K562 (cell line): ENCODE data around the gene RERE. TPM values are rescaled to one million over a fixed set of nuclear protein-coding genes. Genes with fewer than 3 reads are reported as not detected.

Experiments used
- ATF1 ChIP-seq, 2 experiments: fragments of 450-650 bp in 1 of 2; IDR thresholded peaks; 2 replicates each; pipeline ENCODE4 v1.6.1; 2016; ENCODE audit warnings: missing compliant biosample characterization in 1 of 2, missing genetic modification characterization in 1 of 2
- CBFB ChIP-seq: sonication (generic); formaldehyde crosslinking; IDR thresholded peaks from 2 replicates; pipeline ENCODE4 v1.4.0; 2020; ENCODE audit warnings: mild to moderate bottlenecking, missing genetic modification reagents
- CC2D1A ChIP-seq: fragments of 450-650 bp; IDR thresholded peaks from 2 replicates; pipeline ENCODE4 v1.6.1; 2017; ENCODE audit warnings: mild to moderate bottlenecking
- CCNT2 ChIP-seq: IDR thresholded peaks from 2 replicates; pipeline ENCODE4 v1.6.1; 2011; ENCODE audit warnings: borderline replicate concordance, low read depth, mild to moderate bottlenecking, moderate library complexity, mixed read lengths, low read length; ENCODE audit not compliant: insufficient read length; ENCODE audit errors: extremely low read depth
- DPF2 ChIP-seq: fragments of 450-650 bp; IDR thresholded peaks from 2 replicates; pipeline ENCODE4 v1.6.1; 2016
- E2F1 ChIP-seq: sonication (generic); formaldehyde crosslinking; IDR thresholded peaks from 2 replicates; pipeline ENCODE4 v1.8.1; 2023; ENCODE audit warnings: mild to moderate bottlenecking, missing genetic modification reagents, moderate library complexity
- GATAD2B ChIP-seq: fragments of 450-650 bp; IDR thresholded peaks from 2 replicates; pipeline ENCODE4 v1.6.1; 2017; ENCODE audit warnings: mild to moderate bottlenecking, borderline replicate concordance
- ID3 ChIP-seq, 2 experiments: fragments of 250-450 bp in 1 of 2; fragments of 450-650 bp in 1 of 2; sonication (Bioruptor Pico) in 1 of 2; IDR thresholded peaks; 2 replicates each; pipeline versions ENCODE4 v1.6.1 to v1.8.0; 2016 to 2021; ENCODE audit warnings: mild to moderate bottlenecking in 2 of 2, moderate library complexity in 2 of 2, missing compliant biosample characterization in 1 of 2, missing genetic modification characterization in 1 of 2
- JUND ChIP-seq, 2 experiments: IDR thresholded peaks; 2 replicates in 1 of 2; 3 replicates in 1 of 2; pipeline ENCODE4 v1.6.1; 2011; ENCODE audit warnings: borderline replicate concordance in 2 of 2, low read depth in 2 of 2, low read length in 2 of 2, improper control_type of control experiment in 1 of 2, missing biosample characterization in 1 of 2, missing genetic modification characterization in 1 of 2, missing genetic modification reagents in 1 of 2
- MECOM ChIP-seq: fragments of 250-450 bp; sonication (Bioruptor Pico); IDR thresholded peaks from 2 replicates; pipeline ENCODE4 v1.8.0; 2022; ENCODE audit warnings: inconsistent platforms
- MEF2D ChIP-seq: conservative IDR thresholded peaks from 2 replicates; pipeline ENCODE4 v1.6.1; 2016; ENCODE audit warnings: low read depth, missing genetic modification characterization, missing compliant biosample characterization
- MTA1 ChIP-seq: fragments of 450-650 bp; IDR thresholded peaks from 2 replicates; pipeline ENCODE4 v1.6.1; 2017; ENCODE audit warnings: borderline replicate concordance
- PKNOX1 ChIP-seq: fragments of 450-650 bp; IDR thresholded peaks from 2 replicates; pipeline ENCODE4 v1.6.1; 2016
- RBM15 ChIP-seq: fragments of 200-400 bp; formaldehyde crosslinking; IDR thresholded peaks from 2 replicates; pipeline ENCODE4 v1.6.1; 2018; ENCODE audit warnings: mild to moderate bottlenecking, low read length, moderate library complexity; ENCODE audit not compliant: insufficient read depth
- RHOXF2B ChIP-seq: fragments of 250-450 bp; sonication (Bioruptor Pico); conservative IDR thresholded peaks from 2 replicates; pipeline ENCODE4 v1.5.1; 2021
- RNF2 ChIP-seq: sonication (generic); IDR thresholded peaks from 2 replicates; pipeline ENCODE4 v1.6.1; 2016
- TEAD2 ChIP-seq: fragments of 450-650 bp; IDR thresholded peaks from 2 replicates; pipeline ENCODE4 v1.6.1; 2016; ENCODE audit warnings: missing genetic modification characterization, control low read depth, missing compliant biosample characterization
- TOE1 ChIP-seq, 2 experiments: fragments of 450-650 bp in 1 of 2; sonication (generic) in 1 of 2; formaldehyde crosslinking in 1 of 2; IDR thresholded peaks; 2 replicates each; pipeline versions ENCODE4 v1.7.1 to v1.8.0; 2016 to 2022; ENCODE audit warnings: borderline replicate concordance in 2 of 2, mild to moderate bottlenecking in 2 of 2, antibody characterized with exemption in 1 of 2, inconsistent platforms in 1 of 2, low read depth in 1 of 2, missing genetic modification reagents in 1 of 2, moderate library complexity in 1 of 2
- TRIM24 ChIP-seq, 2 experiments: fragments of 450-650 bp; IDR thresholded peaks; 2 replicates each; pipeline ENCODE4 v1.6.1; 2016
- YY1 ChIP-seq, 3 experiments: IDR thresholded peaks; 2 replicates each; pipeline ENCODE4 v1.6.1; 2011; ENCODE audit warnings: low read length in 2 of 3, mild to moderate bottlenecking in 2 of 3, moderate library complexity in 2 of 3, borderline replicate concordance in 1 of 3, control low read depth in 1 of 3, low read depth in 1 of 3; ENCODE audit not compliant: insufficient read depth in 3 of 3, insufficient replicate concordance in 2 of 3, control insufficient read depth in 1 of 3, insufficient read length in 1 of 3; ENCODE audit errors: extremely low read depth in 1 of 3
- ZFP30 ChIP-seq: fragments of 250-450 bp; sonication (Bioruptor Pico); IDR thresholded peaks from 2 replicates; pipeline ENCODE4 v1.8.0; 2022; ENCODE audit warnings: moderate library complexity, mild to moderate bottlenecking, inconsistent platforms, borderline replicate concordance
- ZKSCAN8 ChIP-seq: fragments of 200-800 bp; sonication (Bioruptor generic); IDR thresholded peaks from 2 replicates; pipeline ENCODE4 v1.6.1; 2016; ENCODE audit warnings: missing genetic modification characterization, missing compliant biosample characterization
- ZNF445 ChIP-seq: fragments of 250-450 bp; sonication (Bioruptor Pico); IDR thresholded peaks from 2 replicates; pipeline ENCODE4 v1.4.0; 2020; ENCODE audit warnings: low read depth, mild to moderate bottlenecking, moderate library complexity
- polyA plus RNA-seq, 8 experiments: library from polyadenylated mRNA; depleted of rRNA in 4 of 8; stranded (reverse) in 5 of 8; unstranded in 3 of 8; fragments of >200 nt; fragmentation: Nextera tagmentation in 2 of 8; fragmentation: Illumina TruSeq in 1 of 8; extraction: Ambion mirVana in 2 of 8; extraction: Trizol in 1 of 8; gene quantifications; 2 replicates each; pipeline versions ENCODE4 v1.2.1 to v1.2.3, GENCODE V29; 2011 to 2014; ENCODE audit warnings: inconsistent platforms in 1 of 8, missing spikeins in 1 of 8
- total RNA-seq, 7 experiments: library from RNA; depleted of rRNA in 6 of 7; stranded (reverse); fragments of >200 nt in 6 of 7; fragmentation: Illumina TruSeq in 2 of 7; extraction: Trizol in 2 of 7; gene quantifications; 2 replicates each; pipeline versions ENCODE4 v1.2.1 to v1.2.3, GENCODE V29; 2011 to 2021; ENCODE audit warnings: low replicate concordance in 1 of 7

Gene RERE
- total and polyA plus RNA-seq, 9 of the 15 experiments (the other 6 are each of a cell fraction or from before 2014, with no cell fraction given): 3.0 to 51.5 (median 13.4) TPM

DNA sequence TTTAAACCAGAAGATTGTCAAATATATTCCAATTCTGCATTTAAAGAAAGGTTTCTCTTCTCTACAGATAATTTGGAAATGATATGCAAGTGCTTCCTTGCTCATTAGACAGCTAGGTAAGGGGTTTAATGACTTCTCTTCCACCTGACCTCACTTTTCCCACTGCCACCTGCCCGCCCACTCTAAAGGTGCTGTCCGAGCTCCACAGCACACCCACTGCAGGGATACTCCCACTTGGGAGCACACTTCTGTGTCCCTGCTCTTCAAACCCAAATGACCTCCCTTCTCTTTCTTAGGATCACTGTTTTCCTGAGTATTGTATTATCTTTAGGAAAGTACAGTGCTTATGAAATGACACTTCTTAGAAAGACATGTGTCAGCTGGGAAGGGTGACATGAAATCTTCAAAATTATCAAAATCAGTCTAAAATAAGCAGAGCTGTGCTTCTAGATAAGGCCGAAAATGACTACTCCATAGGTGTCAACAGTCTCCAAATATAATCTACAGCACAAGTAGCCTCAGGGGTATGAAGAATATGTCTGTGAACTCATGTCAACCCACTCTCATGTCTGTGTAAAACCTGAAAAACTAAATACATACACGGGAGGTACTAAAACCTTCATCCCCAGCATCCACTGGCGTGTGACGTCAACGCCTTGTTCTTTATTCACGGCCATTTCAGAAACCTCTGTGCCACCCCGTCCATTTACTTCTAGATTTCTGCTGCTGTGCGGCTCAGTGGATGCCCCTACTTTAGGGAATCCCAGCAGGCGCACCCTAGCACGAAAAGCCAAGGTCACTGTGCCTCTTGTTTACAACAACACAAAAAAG, 428.5 kb downstream of the RERE start (continued):
- TF ChIP-seq CC2D1A: peak; percentile 36; the same call in 1 of the 2 replicates
- TF ChIP-seq CBFB (CRISPR knock-in tag): no peak
- peak; percentile 92 for TF ChIP-seq DPF2
- peak; percentile 36; the same call in 1 of the 2 replicates for TF ChIP-seq MTA1
- no peak for TF ChIP-seq ZNF445
- peak; percentile 82; the same call in 1 of the 2 replicates for TF ChIP-seq JUND (IDR thresholded peaks at IDR 0.05; ENCODE audit: borderline replicate concordance, low read depth, low read length)
- TF ChIP-seq JUND (tag; IDR thresholded peaks at IDR 0.05; ENCODE audit: borderline replicate concordance, low read depth, low read length): peak; percentile 81; the same call in 1 of the 3 replicates
- no peak for TF ChIP-seq ZFP30
- TF ChIP-seq YY1 (IDR thresholded peaks at IDR 0.05; ENCODE audit: borderline replicate concordance in 1 of 3, control insufficient read depth in 1 of 3, extremely low read depth in 1 of 3, insufficient read depth in 3 of 3, insufficient read length in 1 of 3, insufficient replicate concordance in 2 of 3, low read depth in 1 of 3, low read length in 2 of 3): peak in 1 of 3 experiments; percentile 25
- TF ChIP-seq ZKSCAN8 (CRISPR knock-in tag): no peak
- TF ChIP-seq PKNOX1: peak; percentile 91
- no peak for TF ChIP-seq E2F1 (CRISPR knock-in tag)
- TF ChIP-seq ID3 (CRISPR knock-in tag; IDR thresholded peaks at IDR 0.05): no peak
- TF ChIP-seq ID3 (tag; IDR thresholded peaks at IDR 0.05): no peak
- peak; percentile 90 for TF ChIP-seq CCNT2
- peak in 1 of 2 experiments; percentile 87; a peak in 3 of 4 replicates for TF ChIP-seq TRIM24 (IDR thresholded peaks at IDR 0.05)
- TF ChIP-seq TOE1 (IDR thresholded peaks at IDR 0.05; ENCODE audit: borderline replicate concordance): peak; percentile 56; the same call in 1 of the 2 replicates
- TF ChIP-seq TOE1 (CRISPR knock-in tag; IDR thresholded peaks at IDR 0.05; ENCODE audit: borderline replicate concordance, low read depth): no peak
- TF ChIP-seq RBM15: no peak
- no peak for TF ChIP-seq RNF2
- peak; percentile 86 for TF ChIP-seq MEF2D (tag)
- TF ChIP-seq GATAD2B: peak; percentile 88; the same call in 1 of the 2 replicates
- peak; percentile 83 for TF ChIP-seq MECOM (CRISPR knock-in tag)
- no peak for TF ChIP-seq RHOXF2B (CRISPR knock-in tag)
- TF ChIP-seq ATF1 (CRISPR knock-in tag; IDR thresholded peaks at IDR 0.05): no peak
- TF ChIP-seq ATF1 (tag; IDR thresholded peaks at IDR 0.05): peak; percentile 68
- TF ChIP-seq TEAD2 (tag): 0 out of 2 replicates have a peak, but pooled peaks have one; percentile 19
